DMS79 treated with DMSO at 0.1 percent for 48 hours (cell line): ENCODE results near the gene BCAR1.
"Not testable (repeated sequence)": the region's sequence is repeated elsewhere in the genome, so short reads cannot be mapped to it uniquely, and the experiment has no call there.

Experiments
- DNase-seq: peaks from one replicate; lab custom pipeline; 2025; lab: John Stamatoyannopoulos, UW

The BCAR1 gene

GRCh38 chr16:75254359-75254837 is 3.0 kb upstream of the BCAR1 start:
- no peak for DNase-seq

- DNase-seq, result no peak
These were observed 1.8 kb upstream of the BCAR1 start for GRCh38 chr16:75252946-75253911.

GRCh38 chr16:75252049-75252864 is 833 bp upstream of the BCAR1 start:
- DNase-seq, result no peak

- no peak for DNase-seq
These were observed 580 bp downstream of the BCAR1 start for GRCh38 chr16:75250809-75251279.

- no peak for DNase-seq
These were observed 1.2 kb downstream of the BCAR1 start for GRCh38 chr16:75250089-75250808.

GRCh38 chr16:75249441-75249840 is 2.0 kb downstream of the BCAR1 start:
- DNase-seq, result no peak

- no peak for DNase-seq
These were observed 2.7 kb downstream of the BCAR1 start for GRCh38 chr16:75248536-75249380.

GRCh38 chr16:75248142-75248535 is 3.3 kb downstream of the BCAR1 start:
- DNase-seq, result no peak

- DNase-seq, result no peak
These were observed 4.2 kb downstream of the BCAR1 start for GRCh38 chr16:75247249-75247648.

- no peak for DNase-seq
These were observed 4.8 kb downstream of the BCAR1 start for GRCh38 chr16:75246504-75247205.

GRCh38 chr16:75244844-75245758 is 6.3 kb downstream of the BCAR1 start:
- no peak for DNase-seq

- DNase-seq, result no peak
These were observed 7.1 kb downstream of the BCAR1 start for GRCh38 chr16:75244225-75244809.

- DNase-seq, result no peak
These were observed 7.7 kb downstream of the BCAR1 start for GRCh38 chr16:75243667-75244224.

GRCh38 chr16:75242436-75243078 is 8.9 kb downstream of the BCAR1 start:
- not testable (repeated sequence) for DNase-seq

GRCh38 chr16:75241955-75242354 is 9.5 kb downstream of the BCAR1 start:
- no peak for DNase-seq

GRCh38 chr16:75241412-75241811 is 10.0 kb downstream of the BCAR1 start:
- no peak for DNase-seq

- not testable (repeated sequence) for DNase-seq
These were observed 10.8 kb downstream of the BCAR1 start for GRCh38 chr16:75240633-75241032.

- DNase-seq, result no peak
These were observed 11.8 kb downstream of the BCAR1 start for GRCh38 chr16:75239542-75240122.
